K562 (cell line): ENCODE measurements around the gene DET1.

Source experiments
- CTCF ChIP-seq, 3 experiments: IDR thresholded peaks in 2 of 3; conservative IDR thresholded peaks in 1 of 3; 2 replicates each; pipeline ENCODE4 v1.5.1; 2011 to 2012; ENCODE audit warnings: low read length in 3 of 3, mild to moderate bottlenecking in 3 of 3, control low read depth in 2 of 3, improper control_type of control experiment in 1 of 3, inconsistent platforms in 1 of 3, low read depth in 1 of 3, mixed read lengths in 1 of 3, moderate library complexity in 1 of 3; ENCODE audit not compliant: insufficient read depth in 2 of 3
- ELK1 ChIP-seq: sonication (generic); formaldehyde crosslinking; IDR thresholded peaks from 2 replicates; pipeline ENCODE4 v1.8.1; 2022; ENCODE audit warnings: missing genetic modification reagents
- GTF2B ChIP-seq: IDR thresholded peaks from 2 replicates; pipeline ENCODE4 v1.6.1; 2011; ENCODE audit not compliant: insufficient read length; ENCODE audit errors: extremely low read depth
- HMGXB4 ChIP-seq: sonication (generic); formaldehyde crosslinking; IDR thresholded peaks from 2 replicates; pipeline ENCODE4 v1.8.1; 2023; ENCODE audit warnings: mild to moderate bottlenecking, missing genetic modification reagents
- MAFG ChIP-seq: fragments of 450-650 bp; conservative IDR thresholded peaks from 2 replicates; pipeline ENCODE4 v1.6.1; 2016; ENCODE audit warnings: missing genetic modification characterization, missing compliant biosample characterization
- MYNN ChIP-seq, 2 experiments: sonication (generic); formaldehyde crosslinking in 1 of 2; IDR thresholded peaks; 2 replicates each; pipeline versions ENCODE4 v1.5.0 to v1.6.1; 2016 to 2020; ENCODE audit warnings: antibody characterized with exemption in 1 of 2, missing genetic modification reagents in 1 of 2
- POLR2AphosphoS5 ChIP-seq: IDR thresholded peaks from 2 replicates; pipeline ENCODE4 v1.6.1; 2011; ENCODE audit warnings: mild to moderate bottlenecking, low read depth, low read length, moderate library complexity; ENCODE audit not compliant: control insufficient read depth, insufficient read depth
- TEAD1 ChIP-seq, 2 experiments: fragments of 450-650 bp in 1 of 2; sonication (generic) in 1 of 2; formaldehyde crosslinking; IDR thresholded peaks; 2 replicates each; pipeline versions ENCODE4 v1.4.0 to v1.8.0; 2020 to 2022; ENCODE audit warnings: mild to moderate bottlenecking in 2 of 2, missing genetic modification reagents in 1 of 2
- USF1 ChIP-seq: sonication (generic); formaldehyde crosslinking; IDR thresholded peaks from 2 replicates; pipeline ENCODE4 v1.9.0; 2022; ENCODE audit warnings: mild to moderate bottlenecking, missing genetic modification reagents
- ZNF165 ChIP-seq: fragments of 250-450 bp; sonication (Bioruptor Pico); IDR thresholded peaks from 2 replicates; pipeline ENCODE4 v1.4.0; 2020; ENCODE audit warnings: borderline replicate concordance
- ZNF407 ChIP-seq: fragments of 450-650 bp; IDR thresholded peaks from 2 replicates; pipeline ENCODE4 v1.6.1; 2016; ENCODE audit warnings: low read depth

- TF ChIP-seq CTCF (IDR thresholded peaks at IDR 0.05 in 2 of 3, conservative IDR thresholded peaks at IDR 0.05 in 1 of 3; ENCODE audit: insufficient read depth in 2 of 3, low read depth in 1 of 3, low read length in 3 of 3): no peak
- no peak for TF ChIP-seq TEAD1 (CRISPR knock-in tag; IDR thresholded peaks at IDR 0.05)
- no peak for TF ChIP-seq ZNF165 (CRISPR knock-in tag)
- TF ChIP-seq USF1 (CRISPR knock-in tag): no peak
- no peak for TF ChIP-seq GTF2B
- no peak for TF ChIP-seq POLR2AphosphoS5
- no peak for TF ChIP-seq ZNF407
- TF ChIP-seq HMGXB4: no peak
- no peak for TF ChIP-seq MAFG
- TF ChIP-seq MYNN (IDR thresholded peaks at IDR 0.05): no peak
- TF ChIP-seq MYNN (CRISPR knock-in tag; IDR thresholded peaks at IDR 0.05): no peak
- no peak for TF ChIP-seq ELK1 (CRISPR knock-in tag)
Observed at GRCh38 chr15:88498996-88499395, 47.5 kb downstream of the DET1 start.
